ENCODE results near the gene ZFP1.

GRCh38 chr16:75216576-75216975 lies 68.3 kb downstream of the ZFP1 start:
- TF ChIP-seq, protein P1, sequence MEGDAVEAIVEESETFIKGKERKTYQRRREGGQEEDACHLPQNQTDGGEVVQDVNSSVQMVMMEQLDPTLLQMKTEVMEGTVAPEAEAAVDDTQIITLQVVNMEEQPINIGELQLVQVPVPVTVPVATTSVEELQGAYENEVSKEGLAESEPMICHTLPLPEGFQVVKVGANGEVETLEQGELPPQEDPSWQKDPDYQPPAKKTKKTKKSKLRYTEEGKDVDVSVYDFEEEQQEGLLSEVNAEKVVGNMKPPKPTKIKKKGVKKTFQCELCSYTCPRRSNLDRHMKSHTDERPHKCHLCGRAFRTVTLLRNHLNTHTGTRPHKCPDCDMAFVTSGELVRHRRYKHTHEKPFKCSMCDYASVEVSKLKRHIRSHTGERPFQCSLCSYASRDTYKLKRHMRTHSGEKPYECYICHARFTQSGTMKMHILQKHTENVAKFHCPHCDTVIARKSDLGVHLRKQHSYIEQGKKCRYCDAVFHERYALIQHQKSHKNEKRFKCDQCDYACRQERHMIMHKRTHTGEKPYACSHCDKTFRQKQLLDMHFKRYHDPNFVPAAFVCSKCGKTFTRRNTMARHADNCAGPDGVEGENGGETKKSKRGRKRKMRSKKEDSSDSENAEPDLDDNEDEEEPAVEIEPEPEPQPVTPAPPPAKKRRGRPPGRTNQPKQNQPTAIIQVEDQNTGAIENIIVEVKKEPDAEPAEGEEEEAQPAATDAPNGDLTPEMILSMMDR (IDR thresholded peaks at IDR 0.05): no peak
- TF ChIP-seq POLR2A (IDR thresholded peaks at IDR 0.05): no peak
